D721Med (cell line): Measurements from ENCODE around the gene CLMP.

Experiments used
- DNase-seq: peaks from one replicate; pipeline ENCODE4 v3.0.0; 2011; ENCODE audit warnings: low spot score; ENCODE audit not compliant: insufficient read length
- FAIRE-seq: peaks from 2 replicates; lab custom pipeline; 2011; peaks lifted over from hg19 to GRCh38; lab: Jason Lieb, UNC
- CTCF ChIP-seq: IDR thresholded peaks from 2 replicates; pipeline ENCODE4 v1.5.1; 2012; ENCODE audit warnings: mild to moderate bottlenecking, control low read depth; ENCODE audit not compliant: insufficient read depth; ENCODE audit errors: missing control alignments

The CLMP gene

DNA sequence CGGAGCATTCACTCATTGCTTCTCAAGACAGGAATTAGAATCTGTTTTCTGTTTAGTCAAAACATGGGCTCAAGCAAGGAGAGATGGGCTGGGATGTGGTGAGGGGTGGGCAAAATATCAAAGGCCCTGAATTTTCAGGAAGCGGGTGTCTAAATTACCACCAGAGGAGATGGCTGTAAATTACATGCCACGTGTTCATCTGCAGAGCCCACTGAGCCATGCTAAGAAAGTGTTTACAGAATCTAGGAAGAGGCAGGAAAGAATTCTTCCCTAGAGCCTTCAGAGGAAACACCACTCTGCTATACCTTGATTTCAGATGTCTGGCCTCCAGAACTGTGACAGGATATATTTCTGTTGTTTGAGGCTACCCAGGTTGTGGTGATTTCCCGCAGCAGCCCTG, 46.1 kb downstream of the CLMP start:
- DNase-seq, result no peak
- no peak for FAIRE-seq
- no peak for TF ChIP-seq CTCF

DNA sequence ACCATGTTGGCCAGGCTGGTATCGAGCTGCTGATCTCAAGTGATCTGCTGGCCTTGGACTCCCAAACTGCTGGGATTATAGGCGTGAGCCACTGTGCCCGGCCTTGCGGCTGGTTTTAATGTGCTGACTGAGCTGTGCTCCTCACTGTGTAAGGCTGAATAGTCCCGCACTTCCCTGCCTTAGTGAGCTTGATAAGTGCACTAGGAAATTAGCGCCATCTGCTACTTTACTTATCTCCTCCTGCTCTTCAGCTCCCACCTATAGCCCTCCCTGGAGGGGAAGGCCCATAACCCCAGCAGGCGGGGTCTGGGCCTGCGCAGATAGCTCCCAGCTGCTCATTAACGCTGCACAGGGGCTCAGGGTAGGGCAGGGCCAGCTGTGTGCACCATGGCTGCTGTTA, 49.4 kb downstream of the CLMP start:
- DNase-seq, result peak; percentile 73
- peak; percentile 75 for FAIRE-seq
- TF ChIP-seq CTCF, result no peak

GRCh38 chr11:123145220-123145619, 49.8 kb downstream of the CLMP start:
- no peak for FAIRE-seq
- no peak for DNase-seq
- TF ChIP-seq CTCF, result no peak

- no peak for DNase-seq
- FAIRE-seq, result no peak
- no peak for TF ChIP-seq CTCF
Observed at GRCh38 chr11:123144707-123145106, 50.3 kb downstream of the CLMP start.

DNA sequence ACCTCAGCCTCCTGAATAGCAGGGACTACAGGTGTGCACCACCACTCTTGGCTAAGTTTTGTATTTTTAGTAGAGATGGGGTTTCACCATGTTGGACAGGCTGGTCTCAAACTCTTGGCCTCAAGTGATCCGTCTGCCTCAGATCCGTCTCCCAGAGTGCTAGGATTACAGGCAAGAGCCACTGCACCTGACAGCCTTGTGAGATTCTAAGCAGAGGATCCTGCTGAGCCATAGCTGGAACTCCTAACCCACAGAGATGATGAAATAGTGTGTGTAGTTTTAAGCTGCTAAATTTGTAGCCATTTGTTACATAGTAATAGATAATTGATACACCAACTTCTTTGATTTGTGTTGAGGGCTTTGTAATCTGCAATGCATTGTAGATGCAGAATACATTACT, 51.1 kb downstream of the CLMP start:
- no peak for TF ChIP-seq CTCF
- FAIRE-seq (no peak), DNase-seq (no peak)

DNA sequence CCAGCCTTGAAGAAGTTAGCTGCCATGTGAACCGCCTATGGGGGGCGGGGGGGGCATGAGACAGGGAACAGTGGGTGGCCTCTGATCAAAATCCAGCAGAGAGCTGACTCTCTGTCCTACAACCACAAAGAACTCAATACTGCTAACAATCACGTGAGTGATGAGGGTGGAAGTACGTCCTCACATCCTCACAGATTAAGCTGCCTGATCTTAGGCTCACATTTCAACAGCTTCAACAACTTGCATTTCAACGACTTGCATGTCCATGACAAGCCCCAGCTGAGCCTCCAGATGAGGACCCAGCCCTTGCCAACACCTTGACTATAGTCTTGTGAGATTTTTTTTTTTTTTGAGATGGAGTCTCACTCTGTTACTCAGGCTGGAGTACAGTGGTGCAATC, 51.6 kb downstream of the CLMP start:
- DNase-seq (no peak), FAIRE-seq (no peak)
- TF ChIP-seq CTCF, result no peak

GRCh38 chr11:123139206-123139605, 55.8 kb downstream of the CLMP start:
- no peak for FAIRE-seq
- DNase-seq, result no peak
- TF ChIP-seq CTCF, result no peak
